Fibroblast of lung (primary cell): Measurements from ENCODE around the gene COQ4.

ENCODE experiments used
- CTCF ChIP-seq, 2 donors: IDR thresholded peaks in 1 of 2; conservative IDR thresholded peaks in 1 of 2; 1 replicate in 1 of 2; 2 replicates in 1 of 2; pipeline ENCODE4 v1.5.1; 2011 to 2012; ENCODE audit warnings: low read length in 2 of 2, control low read depth in 1 of 2, inconsistent platforms in 1 of 2, low read depth in 1 of 2, mild to moderate bottlenecking in 1 of 2
- EZH2 ChIP-seq: IDR thresholded peaks from 2 replicates; pipeline ENCODE4 v1.5.1; 2012; ENCODE audit warnings: low read length, control low read depth, mild to moderate bottlenecking; ENCODE audit errors: missing control alignments

DNA sequence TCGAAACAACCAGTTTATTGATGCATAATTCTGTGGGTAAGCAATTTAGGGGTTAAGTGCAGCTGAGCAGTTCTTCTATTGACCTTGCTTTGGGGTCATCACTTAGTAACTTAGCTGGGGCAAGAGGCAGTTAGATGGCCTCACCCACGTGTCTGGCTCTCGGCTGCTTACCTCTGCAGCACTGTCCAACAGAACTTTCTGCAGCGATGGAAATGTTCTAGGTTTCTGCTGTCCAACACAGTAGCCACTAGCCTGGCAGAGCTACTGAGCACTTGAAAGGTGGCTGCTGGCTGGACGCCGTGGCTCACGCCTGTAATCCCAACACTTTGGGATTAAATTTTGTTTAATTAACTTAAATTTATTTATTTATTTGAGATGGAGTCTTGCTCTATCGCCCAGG is 35.5 kb downstream of the COQ4 start:
- no peak for TF ChIP-seq CTCF (conservative IDR thresholded peaks at IDR 0.05 in 1 of 2, IDR thresholded peaks at IDR 0.05 in 1 of 2; ENCODE audit: low read depth in 1 of 2, low read length in 2 of 2)
- no peak for TF ChIP-seq EZH2
